ENCODE measurements around the gene PPIP5K2. TPM values are rescaled to one million over a fixed set of nuclear protein-coding genes. Genes with fewer than 3 reads are reported as not detected.
"Not testable (repeated sequence)": the region's sequence is repeated elsewhere in the genome, so short reads cannot be mapped to it uniquely, and the experiment has no call there.

The PPIP5K2 gene
- total RNA-seq, 1 experiment from 2014 or later, result 67.2 TPM

GRCh38 chr5:103216697-103217096 lies 96.6 kb downstream of the PPIP5K2 start:
- Mint-ChIP-seq H3K27me3 (ENCODE audit: unreplicated experiment) (no peaks in the 10 kb centered on the region), H3K36me3 (ENCODE audit: insufficient read depth, unreplicated experiment) (no peaks in the 10 kb centered on the region), H3K4me3 (ENCODE audit: low read depth, unreplicated experiment) (no peak overlapping the region), H3K9me3 (ENCODE audit: low read depth, unreplicated experiment) (no peaks in the 10 kb centered on the region), H3K27ac (ENCODE audit: unreplicated experiment) (no peak overlapping the region), H3K4me1 (ENCODE audit: low read depth, unreplicated experiment) (no peaks in the 10 kb centered on the region)
- no peak for DNase-seq
- no peak for TF ChIP-seq CTCF (IDR thresholded peaks at IDR 0.05; ENCODE audit: unreplicated experiment)
- BruUV-seq (replicated peaks), result no TSS peak
- CTCF ChIA-PET, result interaction anchor here (0.5 to 2.1 kb wide), 2 partner anchors 8 to 208 kb away, joined by 3 to 6 read pairs; no protein-coding TSS in a partner anchor
- intact Hi-C loops (cut with micrococcal nuclease; ENCODE audit: unreplicated experiment), result loop anchor here (10.0 kb wide), 1 partner anchor 352 kb away; no protein-coding TSS in a partner anchor

- DNase-seq, result no peak
- no peaks in the 10 kb centered on the region for H3K9me3 Mint-ChIP-seq (ENCODE audit: low read depth, unreplicated experiment)
- no peak overlapping the region for H3K27ac Mint-ChIP-seq (ENCODE audit: unreplicated experiment)
- H3K4me1 Mint-ChIP-seq (ENCODE audit: low read depth, unreplicated experiment), result no peaks in the 10 kb centered on the region
- no peak for TF ChIP-seq CTCF (IDR thresholded peaks at IDR 0.05; ENCODE audit: unreplicated experiment)
- no peaks in the 10 kb centered on the region for H3K27me3 Mint-ChIP-seq (ENCODE audit: unreplicated experiment)
- H3K4me3 Mint-ChIP-seq (ENCODE audit: low read depth, unreplicated experiment), result no peak overlapping the region
- BruUV-seq (replicated peaks), result no TSS peak
- no peaks in the 10 kb centered on the region for H3K36me3 Mint-ChIP-seq (ENCODE audit: insufficient read depth, unreplicated experiment)
- CTCF ChIA-PET, result interaction anchor here (0.5 to 2.1 kb wide), 2 partner anchors 7 to 207 kb away, joined by 3 to 6 read pairs; no protein-coding TSS in a partner anchor
- intact Hi-C loops (cut with micrococcal nuclease; ENCODE audit: unreplicated experiment), result loop anchor here (10.0 kb wide), 1 partner anchor 352 kb away; no protein-coding TSS in a partner anchor
Measured at GRCh38 chr5:103217101-103217500, 97.0 kb downstream of the PPIP5K2 start.

- Mint-ChIP-seq H3K4me1 (ENCODE audit: low read depth, unreplicated experiment) (no peaks in the 10 kb centered on the region), H3K36me3 (ENCODE audit: insufficient read depth, unreplicated experiment) (no peaks in the 10 kb centered on the region), H3K9me3 (ENCODE audit: low read depth, unreplicated experiment) (no peaks in the 10 kb centered on the region), H3K27me3 (ENCODE audit: unreplicated experiment) (no peaks in the 10 kb centered on the region), H3K4me3 (ENCODE audit: low read depth, unreplicated experiment) (no peak overlapping the region), H3K27ac (ENCODE audit: unreplicated experiment) (no peak overlapping the region)
- intact Hi-C loops (cut with micrococcal nuclease; ENCODE audit: unreplicated experiment), result loop anchor here (10.0 kb wide), 1 partner anchor 353 kb away; no protein-coding TSS in a partner anchor
- no peak for DNase-seq
- CTCF ChIA-PET, result no interaction called here
- no peak for TF ChIP-seq CTCF (IDR thresholded peaks at IDR 0.05; ENCODE audit: unreplicated experiment)
- no TSS peak for BruUV-seq (replicated peaks)
Measured at GRCh38 chr5:103218164-103218563, 98.1 kb downstream of the PPIP5K2 start.

GRCh38 chr5:103219074-103219473 lies 99.0 kb downstream of the PPIP5K2 start:
- H3K4me3 Mint-ChIP-seq (ENCODE audit: low read depth, unreplicated experiment); H3K9me3 Mint-ChIP-seq (ENCODE audit: low read depth, unreplicated experiment); BruUV-seq (replicated peaks); H3K4me1 Mint-ChIP-seq (ENCODE audit: low read depth, unreplicated experiment); CTCF ChIA-PET; DNase-seq; H3K27me3 Mint-ChIP-seq (ENCODE audit: unreplicated experiment); H3K36me3 Mint-ChIP-seq (ENCODE audit: insufficient read depth, unreplicated experiment); H3K27ac Mint-ChIP-seq (ENCODE audit: unreplicated experiment): not testable (repeated sequence)
- intact Hi-C loops (cut with micrococcal nuclease; ENCODE audit: unreplicated experiment), result loop anchor here (10.0 kb wide), 1 partner anchor 354 kb away; no protein-coding TSS in a partner anchor
